Measurements from ENCODE around the gene MRPL11.

GRCh38 chr11:66459138-66459778 lies 20.6 kb upstream of the MRPL11 start:
- TF ChIP-seq, protein P1, sequence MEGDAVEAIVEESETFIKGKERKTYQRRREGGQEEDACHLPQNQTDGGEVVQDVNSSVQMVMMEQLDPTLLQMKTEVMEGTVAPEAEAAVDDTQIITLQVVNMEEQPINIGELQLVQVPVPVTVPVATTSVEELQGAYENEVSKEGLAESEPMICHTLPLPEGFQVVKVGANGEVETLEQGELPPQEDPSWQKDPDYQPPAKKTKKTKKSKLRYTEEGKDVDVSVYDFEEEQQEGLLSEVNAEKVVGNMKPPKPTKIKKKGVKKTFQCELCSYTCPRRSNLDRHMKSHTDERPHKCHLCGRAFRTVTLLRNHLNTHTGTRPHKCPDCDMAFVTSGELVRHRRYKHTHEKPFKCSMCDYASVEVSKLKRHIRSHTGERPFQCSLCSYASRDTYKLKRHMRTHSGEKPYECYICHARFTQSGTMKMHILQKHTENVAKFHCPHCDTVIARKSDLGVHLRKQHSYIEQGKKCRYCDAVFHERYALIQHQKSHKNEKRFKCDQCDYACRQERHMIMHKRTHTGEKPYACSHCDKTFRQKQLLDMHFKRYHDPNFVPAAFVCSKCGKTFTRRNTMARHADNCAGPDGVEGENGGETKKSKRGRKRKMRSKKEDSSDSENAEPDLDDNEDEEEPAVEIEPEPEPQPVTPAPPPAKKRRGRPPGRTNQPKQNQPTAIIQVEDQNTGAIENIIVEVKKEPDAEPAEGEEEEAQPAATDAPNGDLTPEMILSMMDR (IDR thresholded peaks at IDR 0.05): no peak
- no peak for TF ChIP-seq POLR2A (IDR thresholded peaks at IDR 0.05)
